GM12874 (cell line): Measurements from ENCODE around the gene ADCY5.

Experiments
- CTCF ChIP-seq: IDR thresholded peaks from 2 replicates; pipeline ENCODE4 v1.5.1; 2011; ENCODE audit warnings: low read depth, mild to moderate bottlenecking, control low read depth, low read length, moderate library complexity; ENCODE audit not compliant: insufficient read depth

The ADCY5 gene

GRCh38 chr3:123475786-123476185 is 26.9 kb upstream of the ADCY5 start:
- no peak for TF ChIP-seq CTCF

- no peak for TF ChIP-seq CTCF
Observed at GRCh38 chr3:123471106-123471505, 22.2 kb upstream of the ADCY5 start.

GRCh38 chr3:123469323-123469995 is 20.6 kb upstream of the ADCY5 start:
- no peak for TF ChIP-seq CTCF

DNA sequence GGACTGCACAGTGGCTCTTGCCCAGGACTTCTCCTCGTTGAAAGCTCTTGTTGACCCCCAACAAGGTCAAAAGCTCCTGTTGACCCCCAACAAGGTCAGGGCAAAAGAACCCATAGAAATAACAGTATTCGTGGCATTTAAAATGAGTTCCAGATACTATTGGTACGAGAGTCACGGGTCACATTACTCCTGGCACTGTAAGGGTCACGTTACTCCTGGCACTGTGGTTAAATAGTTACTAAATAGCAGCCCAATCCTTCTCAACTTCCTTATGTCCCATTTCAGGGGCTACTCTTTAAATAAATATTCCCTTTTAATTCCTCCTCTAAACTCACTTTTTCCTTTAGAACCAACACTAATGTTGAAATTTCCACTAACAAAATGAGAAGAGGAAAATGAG is 18.2 kb upstream of the ADCY5 start:
- TF ChIP-seq CTCF = no peak

GRCh38 chr3:123464211-123464610 is 15.3 kb upstream of the ADCY5 start:
- no peak for TF ChIP-seq CTCF

- no peak for TF ChIP-seq CTCF
Observed at GRCh38 chr3:123459862-123460261, 11.0 kb upstream of the ADCY5 start.

DNA sequence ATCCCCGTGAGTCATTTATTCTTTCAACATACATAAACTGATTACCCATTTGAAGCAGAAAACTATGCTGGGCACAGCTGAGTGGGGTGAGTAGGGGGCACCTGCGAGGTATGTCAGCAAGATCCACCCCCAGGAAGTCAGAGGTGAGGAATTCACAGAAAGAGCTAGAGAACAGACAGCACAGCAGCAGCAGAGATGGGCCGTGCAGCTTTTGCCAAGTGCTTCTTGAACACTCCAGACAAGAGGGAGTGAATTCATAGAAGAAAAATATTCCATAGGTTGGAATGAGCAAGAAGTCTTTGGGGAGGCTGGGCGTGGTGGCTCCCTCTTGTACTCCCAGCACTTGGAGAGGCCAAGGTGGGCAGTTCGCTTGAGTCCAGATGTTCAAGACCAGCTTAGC is 9.4 kb upstream of the ADCY5 start:
- no peak for TF ChIP-seq CTCF
